H1 (cell line): ENCODE data around the gene TSR1. TPM values are rescaled to one million over a fixed set of nuclear protein-coding genes. Genes with fewer than 3 reads are reported as not detected.

Experiments
- CTCF ChIA-PET: fragments of 300-600 bp; sonication (Branson Sonifier 250); formaldehyde crosslinking; loops from one replicate; lab custom pipeline; 2021; ENCODE audit not compliant: partially characterized antibody; lab: Charles Lee
- POLR2A ChIA-PET: fragments of 300-600 bp; sonication (Branson Sonifier 250); formaldehyde crosslinking; loops from one replicate; lab custom pipeline; 2021; ENCODE audit warnings: inconsistent platforms; ENCODE audit not compliant: partially characterized antibody; lab: Charles Lee
- DNase-seq, 2 experiments: peaks; one replicate each; pipeline versions ENCODE4 v3.0.0 to v3.0.0-alpha.2; 2010 to 2022; ENCODE audit warnings: low spot score in 2 of 2, low read depth in 1 of 2, mixed read lengths in 1 of 2
- FAIRE-seq: peaks from 2 replicates; lab custom pipeline; 2011; peaks lifted over from hg19 to GRCh38; lab: Jason Lieb, UNC
- H2AFZ ChIP-seq: 2 replicates; pipeline ENCODE4 v1.8.1; 2012; ENCODE audit warnings: low read length, inconsistent platforms
- H2AK5ac ChIP-seq: 2 replicates; pipeline ENCODE4 v1.6.1; 2013; ENCODE audit warnings: low read depth, low read length
- H2BK120ac ChIP-seq: replicated peaks from 2 replicates; pipeline ENCODE3; 2013; ENCODE audit warnings: low read depth, low read length, inconsistent platforms
- H2BK12ac ChIP-seq: 2 replicates; pipeline ENCODE4 v1.6.1; 2013; ENCODE audit warnings: low read depth, low read length
- H2BK15ac ChIP-seq: 2 replicates; pipeline ENCODE4 v1.6.1; 2013; ENCODE audit warnings: low read length
- H2BK20ac ChIP-seq: 2 replicates; pipeline ENCODE4 v1.6.1; 2013; ENCODE audit warnings: low read length
- H2BK5ac ChIP-seq: 2 replicates; pipeline ENCODE4 v1.6.1; 2013; ENCODE audit warnings: low read depth, low read length
- H3K14ac ChIP-seq: 2 replicates; pipeline ENCODE4 v1.6.1; 2013; ENCODE audit warnings: inconsistent platforms; ENCODE audit not compliant: insufficient read length
- H3K18ac ChIP-seq: 2 replicates; pipeline ENCODE4 v1.6.1; 2013; ENCODE audit warnings: low read length; ENCODE audit errors: extremely low read depth
- H3K23ac ChIP-seq: 2 replicates; pipeline ENCODE4 v1.6.1; 2013; ENCODE audit warnings: inconsistent platforms; ENCODE audit not compliant: insufficient read length
- H3K23me2 ChIP-seq: 2 replicates; pipeline ENCODE4 v1.6.1; 2013; ENCODE audit warnings: low read depth, low read length
- H3K27ac ChIP-seq: 2 replicates; pipeline ENCODE4 v1.6.1; 2011; ENCODE audit warnings: low read depth, low read length, inconsistent platforms
- H3K27me3 ChIP-seq, 4 experiments: replicated peaks in 1 of 4; 1 replicate in 1 of 4; 2 replicates in 3 of 4; pipeline versions ENCODE4 v1.6.1 to v1.8.1; 2011 to 2013; ENCODE audit warnings: low read length in 3 of 4, mild to moderate bottlenecking in 3 of 4, inconsistent platforms in 2 of 4, mixed read lengths in 2 of 4, moderate library complexity in 1 of 4; ENCODE audit not compliant: control insufficient read depth in 3 of 4, insufficient read depth in 3 of 4; ENCODE audit errors: extremely low read depth in 1 of 4
- H3K36me3 ChIP-seq, 4 experiments: 2 replicates each; pipeline versions ENCODE4 v1.6.1 to v1.8.1; 2011 to 2013; ENCODE audit warnings: mild to moderate bottlenecking in 4 of 4, low read length in 3 of 4, moderate library complexity in 2 of 4, control low read depth in 1 of 4, inconsistent platforms in 1 of 4; ENCODE audit not compliant: insufficient read depth in 4 of 4, control insufficient read depth in 2 of 4
- H3K4ac ChIP-seq: replicated peaks from 2 replicates; pipeline ENCODE3; 2013; ENCODE audit warnings: low read length, low read depth, mixed read lengths, inconsistent platforms; ENCODE audit not compliant: insufficient read length
- H3K4me1 ChIP-seq, 4 experiments: replicated peaks in 1 of 4; 1 replicate in 1 of 4; 2 replicates in 3 of 4; pipeline versions ENCODE4 v1.6.1 to v1.8.1; 2011 to 2013; ENCODE audit warnings: low read length in 3 of 4, inconsistent platforms in 2 of 4, mixed read lengths in 1 of 4; ENCODE audit not compliant: insufficient read depth in 4 of 4, control insufficient read depth in 3 of 4
- H3K4me2 ChIP-seq, 2 experiments: 2 replicates each; pipeline versions ENCODE4 v1.6.1 to v1.8.1; 2011 to 2013; ENCODE audit warnings: low read depth in 2 of 2, low read length in 2 of 2, control low read depth in 1 of 2, inconsistent platforms in 1 of 2, mild to moderate bottlenecking in 1 of 2; ENCODE audit not compliant: insufficient read depth in 1 of 2
- H3K4me3 ChIP-seq, 4 experiments: fragments of 200-600, 300-600 bp in 1 of 4; sonication (generic), shearing (Covaris generic), sonication (Bioruptor Twin) in 1 of 4; 2 replicates each; pipeline versions ENCODE4 v1.5.1 to v1.8.1; 2011 to 2016; ENCODE audit warnings: low read length in 4 of 4, low read depth in 3 of 4, control low read depth in 2 of 4, inconsistent platforms in 2 of 4, mild to moderate bottlenecking in 2 of 4, mixed read lengths in 1 of 4, moderate library complexity in 1 of 4; ENCODE audit not compliant: insufficient read depth in 2 of 4; ENCODE audit errors: extremely low read depth in 1 of 4
- H3K56ac ChIP-seq: replicated peaks from 2 replicates; pipeline ENCODE3; 2013; ENCODE audit warnings: low read depth, mild to moderate bottlenecking, mixed read lengths, low read length, inconsistent platforms; ENCODE audit not compliant: insufficient read length
- H3K79me1 ChIP-seq: 2 replicates; pipeline ENCODE4 v1.6.1; 2013; ENCODE audit warnings: low read depth, low read length, control low read depth
- H3K79me2 ChIP-seq, 2 experiments: 2 replicates each; pipeline versions ENCODE4 v1.6.1 to v1.8.1; 2012 to 2013; ENCODE audit warnings: low read length in 2 of 2, mild to moderate bottlenecking in 2 of 2, inconsistent platforms in 1 of 2; ENCODE audit not compliant: insufficient read depth in 2 of 2, control insufficient read depth in 1 of 2
- H3K9ac ChIP-seq, 4 experiments: replicated peaks in 1 of 4; 1 replicate in 1 of 4; 2 replicates in 3 of 4; pipeline versions ENCODE4 v1.6.1 to v1.8.1; 2011 to 2013; ENCODE audit warnings: low read depth in 3 of 4, low read length in 3 of 4, control low read depth in 2 of 4, mild to moderate bottlenecking in 2 of 4, moderate library complexity in 2 of 4, inconsistent platforms in 1 of 4; ENCODE audit errors: extremely low read depth in 1 of 4
- H3K9me3 ChIP-seq, 2 experiments: 2 replicates each; pipeline versions ENCODE4 v1.6.1 to v1.8.1; 2012 to 2013; ENCODE audit warnings: mild to moderate bottlenecking in 2 of 2, moderate library complexity in 2 of 2, control low read depth in 1 of 2, inconsistent platforms in 1 of 2, low read depth in 1 of 2, low read length in 1 of 2, mixed read lengths in 1 of 2; ENCODE audit not compliant: insufficient read depth in 2 of 2
- H4K20me1 ChIP-seq, 2 experiments: replicated peaks in 1 of 2; 2 replicates each; pipeline versions ENCODE3 to v1.8.1; 2011 to 2013; ENCODE audit warnings: inconsistent platforms in 2 of 2, low read length in 2 of 2, mild to moderate bottlenecking in 1 of 2; ENCODE audit not compliant: insufficient read depth in 2 of 2, control insufficient read depth in 1 of 2
- H4K5ac ChIP-seq: 2 replicates; pipeline ENCODE4 v1.6.1; 2013; ENCODE audit warnings: low read length, low read depth, mixed read lengths, inconsistent platforms; ENCODE audit not compliant: insufficient read length
- H4K8ac ChIP-seq: 2 replicates; pipeline ENCODE4 v1.8.0; 2013; ENCODE audit warnings: mild to moderate bottlenecking, moderate library complexity, low read length, inconsistent platforms; ENCODE audit not compliant: insufficient read depth; ENCODE audit errors: extremely low read depth
- H4K91ac ChIP-seq: replicated peaks from 2 replicates; pipeline ENCODE3; 2013; ENCODE audit warnings: low read length, mixed read lengths, inconsistent platforms; ENCODE audit not compliant: insufficient read length
- FOSL1 ChIP-seq: IDR thresholded peaks from 2 replicates; pipeline ENCODE4 v1.6.1; 2011; ENCODE audit warnings: mild to moderate bottlenecking, low read depth, low read length, moderate library complexity; ENCODE audit not compliant: insufficient read depth
- KDM5A ChIP-seq: fragments of 200-600 bp; IDR thresholded peaks from 2 replicates; pipeline ENCODE4 v1.7.1; 2012; ENCODE audit warnings: mild to moderate bottlenecking, low read length, inconsistent platforms, mixed read lengths
- POLR2A ChIP-seq, 2 experiments: IDR thresholded peaks; 1 replicate in 1 of 2; 2 replicates in 1 of 2; pipeline ENCODE4 v1.6.1; 2011; ENCODE audit warnings: low read depth in 2 of 2, low read length in 2 of 2, mild to moderate bottlenecking in 2 of 2; ENCODE audit errors: control extremely low read depth in 1 of 2
- POLR2AphosphoS5 ChIP-seq: IDR thresholded peaks from 2 replicates; pipeline ENCODE4 v1.6.1; 2011; ENCODE audit warnings: low read depth, low read length
- RNF2 ChIP-seq: fragments of 200-900, 300-1000 bp; sonication (generic); IDR thresholded peaks from 2 replicates; pipeline ENCODE4 v1.7.1; 2016; ENCODE audit warnings: borderline replicate concordance, low read depth, mild to moderate bottlenecking, antibody characterized with exemption, low read length; ENCODE audit not compliant: poor library complexity, severe bottlenecking; ENCODE audit errors: missing control alignments
- TAF1 ChIP-seq: IDR thresholded peaks from 2 replicates; pipeline ENCODE4 v1.6.1; 2011; ENCODE audit warnings: mild to moderate bottlenecking, low read depth, low read length
- WGBS, 2 experiments: shearing (Covaris generic) in 1 of 2; methylation state at CpG; one replicate each; pipeline versions ENCODE4 v1.1.6 to v1.1.7; 2013 to 2015; ENCODE audit warnings: low lambda C conversion rate in 2 of 2, mixed read lengths in 2 of 2, inconsistent platforms in 1 of 2, low coverage in 1 of 2, missing lambda C conversion rate in 1 of 2; ENCODE audit not compliant: insufficient replicate concordance in 2 of 2, insufficient coverage in 1 of 2, insufficient read length in 1 of 2; ENCODE audit errors: extremely low coverage in 1 of 2, missing lambda C conversion rate in 1 of 2; 5-methylcytosine and 5-hydroxymethylcytosine counted together
- polyA plus RNA-seq, 7 experiments: library from polyadenylated mRNA; depleted of rRNA in 3 of 7; stranded (reverse) in 5 of 7; unstranded in 2 of 7; fragments of >200 nt in 5 of 7; fragments of 200-250 nt in 2 of 7; gene quantifications; 1 replicate in 5 of 7; 2 replicates in 1 of 7; 4 replicates in 1 of 7; pipeline versions ENCODE4 v1.2.1 to v1.2.3, GENCODE V29; 2011 to 2013; ENCODE audit warnings: missing spikeins in 2 of 7, mixed read lengths in 2 of 7
- total RNA-seq: library from RNA; stranded (reverse); fragmentation: NEBNext Ultra II Directional; extraction: Animal tissue kit (Norgen Biotek cat#: 25700); gene quantifications from 2 replicates; pipeline ENCODE4 v1.2.1, GENCODE V29; 2021

The TSR1 gene
- total and polyA plus RNA-seq, 2 of the 8 experiments (the other 6 are each of a cell fraction or from before 2014, with no cell fraction given) = 14.5 to 69.7 TPM

DNA sequence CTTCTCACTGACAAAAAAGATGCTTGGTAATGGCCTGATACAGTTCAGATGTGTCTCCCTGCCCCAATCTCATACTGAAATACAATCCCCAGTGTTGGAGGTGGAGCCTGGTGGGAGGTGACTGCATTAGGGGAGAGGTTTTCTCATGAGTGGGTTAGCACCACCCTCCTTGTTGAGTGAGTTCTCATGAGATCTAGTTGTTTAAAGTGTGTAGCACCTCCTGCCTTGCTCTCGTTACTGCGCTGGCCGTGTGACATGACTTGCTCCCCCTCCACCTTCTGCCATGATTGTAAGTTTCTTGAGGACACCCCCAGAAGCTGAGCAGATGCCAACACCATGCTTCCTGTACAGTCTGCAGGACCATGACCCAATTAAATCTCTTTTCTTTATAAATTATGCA is 5.0 kb downstream of the TSR1 start:
- no peak overlapping the region for H2AFZ ChIP-seq
- H3K27ac ChIP-seq = no peak overlapping the region

More for the DNA sequence above, 5.0 kb downstream of the TSR1 start:
- CTCF ChIA-PET = interaction anchor here (0.7 to 1.4 kb wide), 4 partner anchors 17 to 51 kb away, joined by 3 to 5 read pairs (median 4); no protein-coding TSS in a partner anchor
- no peak overlapping the region for H4K5ac ChIP-seq
- FAIRE-seq = no peak
- H3K4me2 ChIP-seq = no peak overlapping the region
- peaks cover 6% of the 10 kb centered on the region for H3K23me2 ChIP-seq
- DNase-seq = no peak
- POLR2A ChIA-PET = interaction anchor here (1.2 to 11.4 kb wide), 6 partner anchors 11 to 35 kb away, joined by 3 to 230 read pairs (median 10); partner anchors contain the start of genes SMG6 and SRR
- peaks cover 3 to 18% (median 9%) of the 10 kb centered on the region in 4 experiments; a peak in 6 of 7 replicates for H3K4me1 ChIP-seq
- H3K14ac ChIP-seq = no peak overlapping the region
- no peaks in the 10 kb centered on the region for H3K9me3 ChIP-seq
- H4K91ac ChIP-seq = no peak overlapping the region
- H3K23ac ChIP-seq = no peak overlapping the region
- no peak overlapping the region for H2AK5ac ChIP-seq
- no peak for TF ChIP-seq TAF1
- TF ChIP-seq RNF2 = no peak
- TF ChIP-seq POLR2A (IDR thresholded peaks at IDR 0.05; ENCODE audit: control extremely low read depth in 1 of 2, low read depth in 2 of 2, low read length in 2 of 2) = peak; percentile 35 to 49
- TF ChIP-seq FOSL1 = no peak
- peak; percentile 84 for TF ChIP-seq POLR2AphosphoS5
- no peak for TF ChIP-seq KDM5A
- H2BK15ac ChIP-seq = no peak overlapping the region
- no peak overlapping the region for H4K8ac ChIP-seq
- WGBS, 2 experiments = 97% methylated on average over 3 of the region's 3 CpGs; no CpG with 5 or more reads in 1 of the 2 experiments
- no peak overlapping the region for H3K4ac ChIP-seq
- H2BK20ac ChIP-seq = no peak overlapping the region
- H2BK120ac ChIP-seq = no peak overlapping the region
- no peak overlapping the region for H2BK12ac ChIP-seq
- H3K36me3 ChIP-seq = peaks cover 55 to 86% (median 74%) of the 10 kb centered on the region in 4 experiments
- peaks cover 5% of the 10 kb centered on the region for H3K79me1 ChIP-seq
- H3K4me3 ChIP-seq = no peak overlapping the region
- H2BK5ac ChIP-seq = no peak overlapping the region
- H3K27me3 ChIP-seq = no peaks in the 10 kb centered on the region
- H3K9ac ChIP-seq = no peak overlapping the region
- H4K20me1 ChIP-seq = peaks cover 3 to 4% of the 10 kb centered on the region in 2 experiments
- H3K56ac ChIP-seq = no peak overlapping the region
- H3K79me2 ChIP-seq = peaks cover 0 to 65% of the 10 kb centered on the region in 2 experiments; a peak in 2 of 4 replicates
- H3K18ac ChIP-seq = no peak overlapping the region
